ENCODE data around the gene NKD2. TPM values are rescaled to one million over a fixed set of nuclear protein-coding genes. Genes with fewer than 3 reads are reported as not detected.

Gene NKD2
- polyA plus RNA-seq, 5 donors: 6.1 to 16.6 (median 7.7) TPM

DNA sequence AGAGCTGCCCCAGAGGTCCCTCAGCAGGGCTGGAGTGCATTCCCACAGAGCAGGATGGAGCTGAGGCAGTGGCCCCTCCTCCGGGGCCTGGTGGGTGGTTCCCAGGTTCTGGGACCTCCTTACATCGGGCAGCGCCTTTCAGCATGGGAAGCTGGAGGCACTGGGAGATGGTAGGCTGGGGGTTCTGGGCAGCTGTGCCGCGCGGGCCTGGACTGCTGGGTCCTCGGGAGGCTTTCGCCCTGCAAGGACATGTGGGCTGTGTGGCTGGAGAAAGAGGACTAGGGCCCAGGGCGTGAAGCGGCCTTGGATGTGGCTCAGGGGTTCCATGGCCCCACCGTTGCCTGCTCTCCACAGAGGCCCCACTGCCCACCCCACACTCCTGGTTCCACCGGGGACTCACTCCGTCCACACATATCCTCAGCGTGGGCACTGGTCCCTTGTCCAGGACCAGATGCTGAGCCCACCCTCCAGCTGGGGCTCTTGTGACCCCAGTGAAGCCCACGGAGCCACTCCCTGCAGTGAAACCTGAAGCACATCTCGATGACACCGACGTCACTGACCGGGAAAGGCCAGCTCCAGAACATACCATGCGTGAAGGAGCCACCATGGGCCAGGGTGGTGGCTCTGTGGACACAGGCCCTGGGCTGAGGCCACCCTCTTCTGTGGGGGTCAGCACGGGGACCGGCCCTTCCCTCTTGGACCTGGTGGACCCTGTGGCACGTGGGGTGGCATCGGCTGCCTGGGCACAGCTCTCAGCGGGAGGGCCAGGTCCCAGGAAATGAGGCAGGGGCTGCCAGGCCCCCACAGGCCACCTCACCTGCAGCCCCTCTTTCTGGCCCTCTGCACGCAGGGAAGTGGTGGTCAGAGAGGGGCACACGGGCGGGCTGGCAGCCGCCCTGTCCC is 31.5 kb upstream of the NKD2 start:
- DNase-seq: no peak

- no peak for DNase-seq
Measured at GRCh38 chr5:978054-978453, 30.5 kb upstream of the NKD2 start.

- DNase-seq: no peak
Measured at GRCh38 chr5:978693-979092, 29.9 kb upstream of the NKD2 start.

GRCh38 chr5:979100-979817 is 29.3 kb upstream of the NKD2 start:
- no peak for DNase-seq

DNA sequence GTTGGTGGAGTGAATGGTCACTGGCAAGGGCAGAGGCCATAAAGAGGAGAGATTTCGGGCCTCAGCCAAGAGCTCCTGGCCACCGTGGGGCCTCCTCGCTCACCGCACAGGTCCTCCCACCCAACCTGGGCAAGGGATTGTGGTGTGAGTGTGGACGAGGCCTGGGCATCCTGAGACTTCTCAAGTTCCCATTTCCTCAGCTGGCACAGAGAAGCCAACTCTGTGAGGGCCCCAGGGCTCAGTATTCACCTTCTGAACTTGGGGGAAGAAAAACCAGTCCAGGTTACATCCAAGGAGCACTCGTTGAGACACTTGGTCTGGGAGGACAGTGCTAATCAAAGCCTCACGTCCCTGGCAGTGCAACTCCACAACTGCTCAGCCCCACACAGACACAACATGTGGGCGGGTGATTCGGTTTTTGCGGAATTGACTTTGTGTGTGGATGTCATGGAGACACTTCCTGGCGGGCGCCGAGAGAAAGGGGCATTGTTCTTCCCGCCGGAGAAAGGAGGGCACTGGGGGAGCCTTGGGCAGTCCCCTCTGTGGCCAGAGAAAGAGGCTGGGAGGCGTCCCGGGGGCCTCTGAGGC is 28.5 kb upstream of the NKD2 start:
- no peak for DNase-seq

DNA sequence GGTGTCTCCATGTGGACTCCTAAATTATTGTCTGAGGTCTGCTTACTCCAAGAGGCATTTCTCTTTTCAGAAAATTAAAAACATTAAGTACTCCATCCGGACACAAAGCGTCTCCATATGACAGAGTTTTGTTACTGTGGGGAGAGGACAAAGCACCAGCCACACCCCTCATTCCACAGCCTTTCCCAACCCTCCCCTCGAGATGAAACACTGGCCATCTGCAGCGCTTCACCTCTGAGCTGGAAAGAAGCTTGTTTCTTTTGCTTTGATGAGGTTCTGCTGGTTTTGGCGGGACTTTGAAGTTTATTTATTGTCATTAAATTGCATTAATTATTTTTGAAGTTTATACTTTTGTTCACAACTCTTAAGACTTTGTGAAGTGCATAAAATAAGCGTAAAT is 27.6 kb upstream of the NKD2 start:
- DNase-seq: no peak

DNA sequence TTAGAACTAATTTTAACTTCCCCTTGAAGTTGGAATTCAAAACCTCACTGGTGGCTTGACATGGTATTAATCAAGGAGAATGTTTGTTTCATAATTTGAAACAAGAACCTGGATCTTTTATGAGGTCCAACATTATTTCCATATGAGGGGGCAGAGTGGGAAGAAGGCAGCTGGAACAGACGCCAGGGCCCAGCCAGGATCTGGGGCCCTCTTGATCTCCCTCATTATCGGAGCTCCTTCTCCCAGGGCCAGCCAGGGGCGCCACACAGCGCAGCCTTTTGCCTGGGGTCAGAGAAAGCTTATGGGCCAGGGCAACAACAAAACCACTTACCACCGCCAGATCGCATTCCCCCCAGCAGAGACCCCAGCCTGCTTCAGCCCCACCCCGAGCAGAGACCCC is 27.1 kb upstream of the NKD2 start:
- DNase-seq: no peak

DNA sequence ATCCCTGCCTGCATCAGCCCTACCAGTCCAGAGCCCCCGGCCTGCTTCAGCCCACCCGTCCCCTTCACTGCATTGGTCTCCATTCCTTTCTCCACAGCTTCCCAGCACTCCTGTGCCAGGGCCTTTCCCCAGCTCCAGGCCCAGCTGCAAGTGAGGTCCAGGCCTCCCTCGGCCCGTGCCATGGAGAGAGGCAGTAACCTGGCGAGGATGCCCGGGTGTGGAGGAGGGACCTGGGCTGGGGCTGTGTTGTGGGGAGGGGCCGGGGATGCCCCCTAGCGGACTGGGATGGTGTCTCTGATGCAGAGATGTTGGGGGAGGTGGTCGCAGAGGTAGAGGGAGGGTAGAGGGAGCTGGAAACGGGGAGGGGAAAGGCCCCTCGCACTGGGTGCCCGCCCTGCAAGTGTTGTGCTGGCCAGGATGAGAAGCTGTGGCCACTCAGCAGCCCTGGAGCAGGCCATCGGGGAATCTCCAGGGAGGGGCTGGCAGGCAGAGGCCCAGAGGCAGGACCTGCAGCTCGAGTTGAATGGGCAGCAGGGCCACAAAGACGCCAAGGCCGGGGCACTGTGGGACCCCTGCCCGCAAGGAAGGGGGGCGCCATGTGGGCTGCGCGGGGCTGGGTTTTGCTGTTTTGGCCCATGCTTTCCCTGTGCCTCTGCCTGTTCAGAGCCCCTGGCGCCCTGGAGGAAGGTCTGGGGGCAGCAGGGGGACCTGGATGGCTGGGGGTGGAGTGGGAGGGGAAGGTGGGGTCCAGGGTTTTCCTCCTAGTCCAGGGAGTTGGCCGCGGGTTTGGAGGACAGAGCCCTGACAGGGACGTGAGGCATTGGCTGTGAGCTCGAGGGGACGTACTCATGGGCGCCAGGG is 26.0 kb upstream of the NKD2 start:
- no peak for DNase-seq

- no peak for DNase-seq
Measured at GRCh38 chr5:983238-983524, 25.4 kb upstream of the NKD2 start.

DNA sequence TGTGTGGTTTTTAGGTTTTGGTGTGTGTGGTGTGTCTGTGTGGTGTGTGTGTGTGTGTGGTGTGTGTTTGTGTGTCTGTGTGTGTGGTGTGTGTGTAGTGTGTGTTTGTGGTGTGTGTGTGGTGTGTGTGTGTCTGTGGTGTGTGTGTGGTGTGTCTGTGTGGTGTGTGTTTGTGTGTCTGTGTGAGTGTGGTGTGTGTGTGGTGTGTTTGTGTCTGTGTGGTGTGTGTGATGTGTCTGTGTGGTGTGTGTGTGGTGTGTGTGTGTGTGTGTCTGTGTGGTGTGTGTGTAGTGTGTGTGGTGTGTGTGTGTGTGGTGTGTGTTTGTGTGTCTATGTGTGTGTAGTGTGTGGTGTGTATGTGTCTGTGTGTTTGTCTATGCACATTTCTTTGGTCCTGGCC is 25.0 kb upstream of the NKD2 start:
- DNase-seq: no peak

- no peak for DNase-seq
Measured at GRCh38 chr5:984774-985173, 23.8 kb upstream of the NKD2 start.

GRCh38 chr5:987761-988160 is 20.8 kb upstream of the NKD2 start:
- DNase-seq: no peak

DNA sequence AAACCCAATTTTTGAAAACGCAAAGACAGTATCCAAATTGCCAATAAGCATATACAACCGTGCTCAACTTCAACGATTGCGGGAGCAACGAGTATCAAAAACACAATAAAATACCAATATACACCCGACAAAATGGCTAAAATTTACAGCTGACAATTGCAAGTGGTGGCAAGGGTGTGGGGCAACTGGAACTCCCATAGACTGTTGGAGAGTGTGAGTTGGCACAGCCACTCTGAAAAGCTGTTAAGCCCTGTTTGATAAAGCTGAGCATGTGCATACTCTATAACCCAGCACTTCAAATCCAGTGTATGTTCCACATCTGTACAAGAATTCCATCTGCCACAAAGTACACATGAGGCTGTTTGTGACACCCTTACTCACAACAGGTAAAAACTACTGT is 20.3 kb upstream of the NKD2 start:
- no peak for DNase-seq

GRCh38 chr5:989961-990530 is 18.6 kb upstream of the NKD2 start:
- DNase-seq: peak; percentile 74 to 84

GRCh38 chr5:991472-992267 is 16.9 kb upstream of the NKD2 start:
- DNase-seq: no peak

DNA sequence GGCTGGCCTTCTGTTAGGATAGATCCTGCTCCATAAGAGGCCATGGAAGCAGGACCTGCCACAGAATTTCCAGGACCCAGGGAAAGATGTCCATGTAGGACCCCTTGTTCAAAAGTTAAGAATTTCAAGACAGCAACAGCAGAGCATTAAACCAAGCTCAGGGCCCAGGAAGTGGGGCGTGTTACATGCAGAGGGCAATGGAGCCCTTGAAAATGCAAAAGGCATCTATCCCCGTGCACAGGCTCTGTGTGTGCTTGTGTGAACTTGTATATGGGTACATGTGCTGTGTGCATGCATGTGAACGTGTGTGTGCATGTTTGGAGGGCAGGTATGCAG is 14.4 kb upstream of the NKD2 start:
- no peak for DNase-seq

DNA sequence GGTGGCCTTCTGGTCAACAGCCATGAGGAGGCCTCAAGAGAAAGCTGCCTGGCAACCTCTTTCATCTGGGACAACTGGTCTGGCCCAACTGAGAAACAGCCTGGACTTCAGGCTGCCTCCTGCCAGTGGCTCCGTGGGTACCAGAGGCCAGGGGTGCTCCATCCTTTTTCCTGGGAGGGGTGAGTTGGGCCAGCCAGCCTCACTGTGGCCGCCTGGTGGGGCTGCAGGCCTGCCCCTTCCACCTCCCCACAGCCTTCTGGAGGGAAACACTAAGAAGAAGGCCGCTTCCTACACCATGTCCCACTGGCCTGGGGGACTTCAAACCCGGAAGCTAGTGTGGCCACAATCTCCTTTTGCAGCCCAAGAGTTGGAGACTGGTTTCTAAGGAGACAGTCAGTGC is 13.8 kb upstream of the NKD2 start:
- no peak for DNase-seq

- DNase-seq: no peak
Measured at GRCh38 chr5:995318-995717, 13.3 kb upstream of the NKD2 start.

- peak in 1 of 2 donors; percentile 66 for DNase-seq
Measured at GRCh38 chr5:997001-997474, 11.6 kb upstream of the NKD2 start.

- DNase-seq: no peak
Measured at GRCh38 chr5:997711-998110, 10.9 kb upstream of the NKD2 start.
